OCI-LY3 (cell line): ENCODE results near the gene PCBP3.

Experiments
- H2AFZ ChIP-seq: fragments of 200-600, 300-600 bp; shearing (Covaris generic); 2 replicates; pipeline ENCODE4 v1.6.0; 2014; ENCODE audit warnings: antibody characterized with exemption, low read depth, low read length
- H3K27ac ChIP-seq: fragments of 200-600, 300-600 bp; sonication (generic); 2 replicates; pipeline ENCODE4 v1.5.1; 2014; ENCODE audit warnings: mild to moderate bottlenecking, low read length, moderate library complexity, mixed read lengths
- H3K27me3 ChIP-seq: fragments of 200-600, 300-600 bp; sonication (generic); 2 replicates; pipeline ENCODE4 v1.6.1; 2014; ENCODE audit warnings: low read depth, low read length, mixed read lengths
- H3K36me3 ChIP-seq: fragments of 200-600, 300-600 bp; sonication (generic); replicated peaks from 2 replicates; pipeline ENCODE3; 2014; ENCODE audit warnings: low read depth, low read length, mixed read lengths
- H3K4me1 ChIP-seq: fragments of 300-600, 200-600 bp; sonication (generic); 2 replicates; pipeline ENCODE4 v1.6.1; 2014; ENCODE audit warnings: low read length, mixed read lengths
- H3K4me2 ChIP-seq: fragments of 200-600, 300-600 bp; sonication (generic); 2 replicates; pipeline ENCODE4 v1.6.1; 2014; ENCODE audit warnings: low read length, mixed read lengths
- H3K4me3 ChIP-seq: fragments of 300-600, 200-600 bp; sonication (generic); 2 replicates; pipeline ENCODE4 v1.5.1; 2014; ENCODE audit warnings: antibody characterized with exemption, mild to moderate bottlenecking, low read length, moderate library complexity
- H3K79me2 ChIP-seq: fragments of 300-600, 200-600 bp; shearing (Covaris generic); 2 replicates; pipeline ENCODE4 v1.6.1; 2014; ENCODE audit warnings: mild to moderate bottlenecking, low read length, mixed read lengths
- H3K9ac ChIP-seq: fragments of 300-600, 200-600 bp; shearing (Covaris generic); 2 replicates; pipeline ENCODE4 v1.6.0; 2014; ENCODE audit warnings: mild to moderate bottlenecking, low read length, moderate library complexity
- H3K9me3 ChIP-seq: fragments of 200-600, 300-600 bp; shearing (Covaris generic); 2 replicates; pipeline ENCODE4 v1.6.1; 2014; ENCODE audit warnings: low read length, mixed read lengths; ENCODE audit not compliant: insufficient read depth
- H4K20me1 ChIP-seq: fragments of 200-600, 300-600 bp; sonication (generic); 2 replicates; pipeline ENCODE4 v1.6.1; 2016; ENCODE audit warnings: low read length, mixed read lengths; ENCODE audit not compliant: insufficient read depth
- CTCF ChIP-seq: fragments of 200-600, 300-600 bp; sonication (generic); IDR thresholded peaks from 2 replicates; pipeline ENCODE4 v1.5.1; 2014; ENCODE audit warnings: antibody characterized with exemption, low read length, low read depth
- EZH2phosphoT487 ChIP-seq: fragments of 200-600 bp; shearing (Covaris generic); IDR thresholded peaks from 2 replicates; pipeline ENCODE4 v1.6.1; 2018; ENCODE audit warnings: antibody characterized with exemption, mixed run types, low read depth

Gene PCBP3

GRCh38 chr21:45889256-45889655 is 245.7 kb downstream of the PCBP3 start:
- Histone ChIP-seq H3K27ac (no peak overlapping the region), H2AFZ (no peak overlapping the region), H3K4me1 (peaks cover 10% of the 10 kb centered on the region), H3K4me2 (no peak overlapping the region), H4K20me1 (no peaks in the 10 kb centered on the region), H3K4me3 (no peak overlapping the region), H3K9ac (no peak overlapping the region), H3K27me3 (no peaks in the 10 kb centered on the region), H3K36me3 (no peaks in the 10 kb centered on the region), H3K9me3 (no peaks in the 10 kb centered on the region), H3K79me2 (no peaks in the 10 kb centered on the region)
- TF ChIP-seq CTCF, result no peak
- no peak for TF ChIP-seq EZH2phosphoT487

- TF ChIP-seq CTCF, result no peak
- no peak for TF ChIP-seq EZH2phosphoT487
- H4K20me1 ChIP-seq, result no peaks in the 10 kb centered on the region
- no peak overlapping the region for H3K4me3 ChIP-seq
- H3K9ac ChIP-seq, result no peak overlapping the region
- no peaks in the 10 kb centered on the region for H3K79me2 ChIP-seq
- H3K27ac ChIP-seq, result no peak overlapping the region
- no peaks in the 10 kb centered on the region for H3K9me3 ChIP-seq
- no peak overlapping the region for H3K4me2 ChIP-seq
- no peaks in the 10 kb centered on the region for H3K36me3 ChIP-seq
- H3K27me3 ChIP-seq, result no peaks in the 10 kb centered on the region
- peaks cover 10% of the 10 kb centered on the region for H3K4me1 ChIP-seq
- no peak overlapping the region for H2AFZ ChIP-seq
Measured at GRCh38 chr21:45889961-45890360, 246.4 kb downstream of the PCBP3 start.

GRCh38 chr21:45891388-45892155 is 248.0 kb downstream of the PCBP3 start:
- Histone ChIP-seq H3K4me3 (no peak overlapping the region), H2AFZ (no peak overlapping the region), H3K9me3 (no peaks in the 10 kb centered on the region), H3K27me3 (no peaks in the 10 kb centered on the region), H3K79me2 (no peaks in the 10 kb centered on the region), H3K27ac (no peak overlapping the region), H3K4me2 (no peak overlapping the region), H3K36me3 (no peaks in the 10 kb centered on the region), H3K4me1 (no peaks in the 10 kb centered on the region), H3K9ac (no peak overlapping the region), H4K20me1 (no peaks in the 10 kb centered on the region)
- TF ChIP-seq CTCF (no peak), EZH2phosphoT487 (no peak)

- Histone ChIP-seq H3K79me2 (no peaks in the 10 kb centered on the region), H3K4me1 (no peaks in the 10 kb centered on the region), H3K27me3 (no peaks in the 10 kb centered on the region), H4K20me1 (no peaks in the 10 kb centered on the region), H3K4me2 (no peak overlapping the region), H3K9ac (no peak overlapping the region), H3K9me3 (no peaks in the 10 kb centered on the region), H3K36me3 (no peaks in the 10 kb centered on the region), H3K4me3 (no peak overlapping the region), H3K27ac (no peak overlapping the region), H2AFZ (no peak overlapping the region)
- TF ChIP-seq CTCF (no peak), EZH2phosphoT487 (no peak)
Measured at GRCh38 chr21:45892156-45892915, 248.8 kb downstream of the PCBP3 start.
